Heart left ventricle (tissue), 16 donors: ENCODE data around the gene CLMN. TPM values are rescaled to one million over a fixed set of nuclear protein-coding genes. Genes with fewer than 3 reads are reported as not detected.
"Not testable (repeated sequence)": the region's sequence is repeated elsewhere in the genome, so short reads cannot be mapped to it uniquely, and the experiment has no call there.

Experiments used
- ATAC-seq, 4 donors: fragments of 200-7000 bp; cut with Tn5 transposase; one replicate each; pipeline ENCODE4 v1.9.1; 2020 to 2022; ENCODE audit warnings: moderate library complexity in 4 of 4, mild to moderate bottlenecking in 3 of 4, moderate number of reproducible peaks in 1 of 4
- DNase-seq, 5 donors: peaks; one replicate each; pipeline ENCODE4 v3.0.0-alpha.2; 2020
- H3K27ac ChIP-seq, 12 donors: fragments of 200-600 bp; sonication (generic) in 4 of 12; one replicate each; pipeline versions ENCODE4 v1.5.0 to v1.8.0; 2016 to 2022; ENCODE audit warnings: mild to moderate bottlenecking in 2 of 12
- H3K27me3 ChIP-seq, 9 donors: fragments of 200-600 bp; sonication (generic) in 2 of 9; one replicate each; pipeline versions ENCODE4 v1.5.1 to v1.8.0; 2016 to 2022; ENCODE audit warnings: mild to moderate bottlenecking in 3 of 9
- H3K36me3 ChIP-seq, 9 donors: fragments of 200-600 bp; sonication (generic) in 2 of 9; one replicate each; pipeline versions ENCODE4 v1.5.0 to v1.8.0; 2018 to 2022; ENCODE audit warnings: mild to moderate bottlenecking in 2 of 9
- H3K4me1 ChIP-seq, 12 donors: fragments of 200-600 bp; sonication (generic) in 4 of 12; one replicate each; pipeline versions ENCODE4 v1.5.0 to v1.8.0; 2016 to 2022; ENCODE audit warnings: mild to moderate bottlenecking in 3 of 12
- H3K4me3 ChIP-seq, 12 donors: fragments of 200-600 bp; sonication (generic) in 4 of 12; one replicate each; pipeline versions ENCODE4 v1.5.0 to v1.8.0; 2017 to 2022; ENCODE audit warnings: mild to moderate bottlenecking in 9 of 12, moderate library complexity in 4 of 12
- H3K9me3 ChIP-seq, 12 donors: fragments of 200-600 bp; sonication (generic) in 4 of 12; one replicate each; pipeline versions ENCODE4 v1.5.0 to v1.8.0; 2016 to 2022; ENCODE audit warnings: mild to moderate bottlenecking in 1 of 12
- POLR2A ChIP-seq, 2 donors: fragments of 450-650 bp; IDR thresholded peaks; one replicate each; pipeline ENCODE4 v1.6.1; 2017; ENCODE audit warnings: antibody characterized with exemption in 2 of 2, mild to moderate bottlenecking in 2 of 2, moderate library complexity in 2 of 2
- WGBS, 4 donors: extraction: QIAGEN DNeasy Blood & Tissue Kit in 2 of 4; methylation state at CpG; one replicate each; pipeline versions ENCODE4 v1.1.5 to v1.1.7; 2013 to 2018; 5-methylcytosine and 5-hydroxymethylcytosine counted together
- intact Hi-C, 10 donors: fragments of 100-400 bp; cut with DNase I; formaldehyde crosslinking; loops; one replicate each; pipeline versions ENCODE4 v1.11.1 to v1.14.2; 2022
- polyA plus RNA-seq, 2 donors: library from polyadenylated mRNA; stranded (reverse); fragments of 200-250 nt; gene quantifications; one replicate each; pipeline ENCODE4 v1.2.3, GENCODE V29; 2013
- total RNA-seq, 9 donors: library from RNA; depleted of rRNA in 2 of 9; stranded (reverse); fragments of >200 nt in 2 of 9; fragmentation: NEBNext Ultra II Directional in 3 of 9; extraction: Animal tissue kit (Norgen Biotek cat#: 25700) in 3 of 9; gene quantifications; one replicate each; pipeline versions ENCODE4 v1.1.0 to v1.2.4, GENCODE V29; 2016 to 2023
- TF ChIP-seq, protein P1 (sequence below), 12 donors: fragments of 200-600 bp; sonication (generic) in 4 of 12; IDR thresholded peaks; one replicate each; pipeline versions ENCODE4 v1.5.0 to v1.8.0; 2018 to 2022; ENCODE audit warnings: antibody characterized with exemption in 12 of 12, mild to moderate bottlenecking in 5 of 12
- donor health status: ischemic (EF 13 %, LVEDD 7.1; RV severe dilation, severe dysfunction).
- donor health status: healthy with polysubstance abuse.
- donor health status: DM: no; HTN: yes; CAD: no.
- donor health status: DM: no; HTN: no; CAD: no.
- donor health status: ischemic (EF 25% LVEDD 6.9; RV normal size, moderate dysfunction).
- donor health status: ischemic (EF 25% LVEDD 5.7; RV mildly dilated, moderate dysfunction).
- donor health status: healthy.
- donor health status: DM: yes; HTN: yes; CAD: no.
- donor health status: ischemic (EF 35%, LVEDD 5.7; RV mildly dilated, moderate dysfunction).
- donor health status: nonischemic (EF 11% LVEDD 7.7; RV severe dilation, severe dysfunction).
- donor health status: DM: yes; HTN: yes; CAD: no.
- donor health status: PGD.
- donor health status: ischemic (EF 29% LVEDD 5.4; RV normal size, mild dysfunction).
- donor health status: nonischemic (EF 23%, LVEDD 6.1; RV moderate dilation, normal function).

The CLMN gene
- total and polyA plus RNA-seq, 11 donors = 3.1 to 10.2 (median 6.7) TPM

DNA sequence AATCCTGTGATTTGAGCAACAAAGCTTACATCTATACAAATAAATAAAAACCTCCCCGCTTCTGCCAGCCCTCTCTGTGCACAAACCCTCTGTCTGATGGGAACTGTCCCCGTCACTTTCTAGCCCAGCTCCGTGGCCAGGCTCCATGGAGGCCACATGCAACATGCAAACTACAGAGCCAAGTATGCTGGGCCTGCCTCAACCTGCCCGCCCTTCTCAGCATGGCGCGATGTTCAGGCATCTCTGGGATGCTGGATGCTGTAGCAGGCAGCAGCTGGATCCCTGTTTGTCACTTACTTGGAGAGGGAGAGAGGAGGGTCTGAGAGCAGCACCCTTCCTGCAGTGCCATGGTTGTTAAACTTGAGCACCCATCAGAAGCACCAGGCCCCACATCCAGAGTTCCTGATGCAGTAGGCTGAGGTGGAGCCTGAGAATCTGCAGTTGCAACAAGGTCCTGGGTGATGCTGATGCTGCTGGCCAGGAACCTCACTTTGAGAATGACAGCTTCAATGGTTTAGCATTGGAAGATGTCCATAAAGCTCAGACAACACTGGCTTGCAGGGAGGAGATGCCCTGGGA, 32.4 kb downstream of the CLMN start:
- Histone ChIP-seq H3K9me3 (no peaks in the 10 kb centered on the region), H3K4me1 (peaks cover 0 to 34% (median 19%) of the 10 kb centered on the region in 12 donors), H3K27me3 (no peaks in the 10 kb centered on the region), H3K36me3 (no peaks in the 10 kb centered on the region), H3K4me3 (no peak overlapping the region), H3K27ac (no peak overlapping the region)
- DNase-seq = peak in 1 of 5 donors; percentile 12
- intact Hi-C loops = no loop called here
- WGBS, 4 donors = 90 to 99% (median 92%) methylated on average over 6 of the region's 6 CpGs
- no peak for TF ChIP-seq POLR2A (IDR thresholded peaks at IDR 0.05)
- TF ChIP-seq, protein P1, sequence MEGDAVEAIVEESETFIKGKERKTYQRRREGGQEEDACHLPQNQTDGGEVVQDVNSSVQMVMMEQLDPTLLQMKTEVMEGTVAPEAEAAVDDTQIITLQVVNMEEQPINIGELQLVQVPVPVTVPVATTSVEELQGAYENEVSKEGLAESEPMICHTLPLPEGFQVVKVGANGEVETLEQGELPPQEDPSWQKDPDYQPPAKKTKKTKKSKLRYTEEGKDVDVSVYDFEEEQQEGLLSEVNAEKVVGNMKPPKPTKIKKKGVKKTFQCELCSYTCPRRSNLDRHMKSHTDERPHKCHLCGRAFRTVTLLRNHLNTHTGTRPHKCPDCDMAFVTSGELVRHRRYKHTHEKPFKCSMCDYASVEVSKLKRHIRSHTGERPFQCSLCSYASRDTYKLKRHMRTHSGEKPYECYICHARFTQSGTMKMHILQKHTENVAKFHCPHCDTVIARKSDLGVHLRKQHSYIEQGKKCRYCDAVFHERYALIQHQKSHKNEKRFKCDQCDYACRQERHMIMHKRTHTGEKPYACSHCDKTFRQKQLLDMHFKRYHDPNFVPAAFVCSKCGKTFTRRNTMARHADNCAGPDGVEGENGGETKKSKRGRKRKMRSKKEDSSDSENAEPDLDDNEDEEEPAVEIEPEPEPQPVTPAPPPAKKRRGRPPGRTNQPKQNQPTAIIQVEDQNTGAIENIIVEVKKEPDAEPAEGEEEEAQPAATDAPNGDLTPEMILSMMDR (IDR thresholded peaks at IDR 0.05) = no peak
- no peak for ATAC-seq

DNA sequence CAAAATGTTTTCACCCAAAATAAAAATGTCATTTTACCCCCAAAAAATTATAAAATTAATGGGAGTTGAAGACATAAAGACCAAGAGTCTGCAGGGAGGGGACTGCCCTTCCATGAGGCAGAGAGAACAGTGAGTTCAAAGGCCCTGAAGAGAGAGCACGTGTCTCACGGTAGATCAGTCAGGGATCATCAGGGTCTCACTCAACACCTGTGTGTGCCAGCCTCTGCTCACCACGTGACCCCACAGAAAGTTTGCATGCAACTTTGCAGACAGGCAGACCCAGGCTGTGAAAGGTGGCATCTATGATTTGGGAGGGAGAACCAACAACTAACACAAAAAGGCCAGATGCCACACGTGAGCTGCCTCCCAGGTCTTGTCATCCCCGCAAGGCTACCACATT, 33.1 kb downstream of the CLMN start:
- Histone ChIP-seq H3K9me3 (no peaks in the 10 kb centered on the region), H3K27me3 (no peaks in the 10 kb centered on the region), H3K4me1 (peaks cover 0 to 30% (median 16%) of the 10 kb centered on the region in 12 donors), H3K36me3 (no peaks in the 10 kb centered on the region), H3K4me3 (no peak overlapping the region), H3K27ac (no peak overlapping the region)
- no peak for ATAC-seq
- intact Hi-C loops = no loop called here
- DNase-seq = peak in 1 of 5 donors; percentile 5
- 54 to 73% (median 58%) methylated on average over 5 of the region's 5 CpGs for WGBS, 4 donors
- TF ChIP-seq, protein P1 (IDR thresholded peaks at IDR 0.05) = no peak
- no peak for TF ChIP-seq POLR2A (IDR thresholded peaks at IDR 0.05)

DNA sequence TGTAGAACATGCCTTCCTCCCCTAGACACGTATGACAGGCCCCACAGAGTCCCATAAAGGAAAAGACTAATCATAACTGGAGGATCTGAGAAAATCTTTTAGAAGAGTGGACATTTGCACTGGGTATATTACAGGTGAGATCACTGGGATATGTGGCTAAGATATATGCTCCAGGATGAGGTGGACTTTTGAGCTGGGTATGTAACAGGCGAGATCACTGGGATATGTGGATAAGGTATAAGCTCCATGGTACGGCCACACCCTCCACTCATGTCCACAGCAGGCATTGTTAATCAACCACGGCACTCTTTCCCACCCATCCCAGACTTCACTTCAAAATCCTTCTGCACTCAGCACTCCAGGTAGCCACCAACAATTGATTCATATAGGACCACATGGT, 34.1 kb downstream of the CLMN start:
- H3K4me1 ChIP-seq = peaks cover 0 to 20% (median 6%) of the 10 kb centered on the region in 12 donors
- intact Hi-C loops = no loop called here
- no peak overlapping the region for H3K4me3 ChIP-seq
- TF ChIP-seq POLR2A (IDR thresholded peaks at IDR 0.05) = no peak
- TF ChIP-seq, protein P1 (IDR thresholded peaks at IDR 0.05) = no peak
- H3K36me3 ChIP-seq = no peaks in the 10 kb centered on the region
- WGBS, 4 donors = 66 to 93% (median 73%) methylated on average over 4 of the region's 4 CpGs
- DNase-seq = peak in 1 of 5 donors; percentile 2
- H3K27ac ChIP-seq = no peak overlapping the region
- H3K9me3 ChIP-seq = no peaks in the 10 kb centered on the region
- no peak for ATAC-seq
- no peaks in the 10 kb centered on the region for H3K27me3 ChIP-seq

DNA sequence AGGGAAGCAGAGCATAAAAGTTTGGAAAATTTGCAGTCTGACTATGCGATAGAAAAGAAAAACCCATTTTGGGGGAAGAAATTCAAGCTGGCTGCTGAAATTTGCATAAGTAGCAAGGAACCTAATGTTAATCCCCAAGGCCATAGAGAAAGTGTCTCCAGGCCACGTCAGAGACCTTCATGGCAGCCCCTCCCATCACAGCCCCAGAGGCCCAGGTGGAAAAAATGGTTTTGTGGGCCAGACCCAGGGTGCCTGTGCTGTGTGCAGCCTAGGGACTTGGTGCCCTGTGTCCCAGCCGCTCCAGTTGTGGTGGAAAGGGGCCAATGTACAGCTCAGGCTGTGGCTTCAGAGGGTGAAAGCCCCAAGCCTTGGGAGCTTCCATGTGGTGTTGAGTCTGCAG, 35.9 kb downstream of the CLMN start:
- DNase-seq, ATAC-seq, H3K27me3 ChIP-seq, intact Hi-C loops, H3K4me3 ChIP-seq, H3K9me3 ChIP-seq, H3K36me3 ChIP-seq, H3K27ac ChIP-seq: not testable (repeated sequence)
- peaks cover 0 to 16% (median 0%) of the 10 kb centered on the region in 12 donors for H3K4me1 ChIP-seq
- 90 to 99% (median 95%) methylated on average over 3 of the region's 3 CpGs for WGBS, 4 donors

DNA sequence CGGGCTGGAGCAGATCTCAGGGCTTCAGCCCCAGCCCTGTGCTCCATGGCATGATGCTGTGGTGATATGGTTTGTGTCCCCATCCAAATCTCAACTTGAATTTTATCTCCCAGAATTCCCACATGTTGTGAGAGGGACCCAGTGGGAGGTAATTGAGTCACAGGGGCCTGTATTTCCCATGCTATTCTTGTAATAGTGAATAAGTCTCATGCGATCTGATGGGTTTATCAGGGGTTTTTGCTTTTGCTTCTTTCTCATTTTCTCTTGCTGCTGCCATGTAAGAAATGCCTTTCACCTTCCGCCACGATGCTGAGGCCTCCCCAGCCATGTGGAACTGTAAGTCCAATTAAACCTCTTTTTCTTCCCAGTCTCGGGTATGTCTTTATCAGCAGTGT, 36.7 kb downstream of the CLMN start:
- peak overlapping the region in 5 of 12 donors; percentile 1 to 43 (median 21) for H3K27ac ChIP-seq
- H3K4me1 ChIP-seq = peaks cover 0 to 16% (median 0%) of the 10 kb centered on the region in 12 donors
- WGBS, 4 donors = 77 to 85% (median 81%) methylated on average over 5 of the region's 5 CpGs
- ATAC-seq, H3K36me3 ChIP-seq, DNase-seq, H3K4me3 ChIP-seq, intact Hi-C loops, H3K9me3 ChIP-seq, H3K27me3 ChIP-seq: not testable (repeated sequence)
